Fibroblast of lung (primary cell): Measurements from ENCODE around the gene LPP.

Experiments used
- EZH2 ChIP-seq: IDR thresholded peaks from 2 replicates; pipeline ENCODE4 v1.5.1; 2012; ENCODE audit warnings: low read length, control low read depth, mild to moderate bottlenecking; ENCODE audit errors: missing control alignments
- TF ChIP-seq, protein P1 (sequence below), 2 donors: IDR thresholded peaks in 1 of 2; conservative IDR thresholded peaks in 1 of 2; 1 replicate in 1 of 2; 2 replicates in 1 of 2; pipeline ENCODE4 v1.5.1; 2011 to 2012; ENCODE audit warnings: low read length in 2 of 2, control low read depth in 1 of 2, inconsistent platforms in 1 of 2, low read depth in 1 of 2, mild to moderate bottlenecking in 1 of 2

DNA sequence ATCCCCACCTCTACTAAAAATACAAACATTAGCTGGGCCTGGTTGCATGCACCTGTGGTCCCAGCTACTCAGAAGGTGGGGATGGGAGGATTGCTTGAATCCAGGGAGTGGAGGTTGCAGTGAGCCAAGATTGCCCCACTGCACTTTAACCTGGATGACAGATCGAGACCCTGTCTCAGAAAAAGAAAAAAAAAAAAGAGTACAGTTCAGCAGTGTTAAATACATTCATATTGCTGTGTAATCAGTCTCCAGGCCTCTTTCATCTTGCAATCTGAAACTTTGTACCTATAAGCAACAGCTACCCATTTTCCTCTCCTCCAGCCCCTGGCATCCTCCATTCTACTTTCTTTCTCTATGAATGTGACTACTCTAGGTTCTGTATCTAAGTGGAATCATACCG is 61.2 kb downstream of the LPP start:
- TF ChIP-seq, protein P1, sequence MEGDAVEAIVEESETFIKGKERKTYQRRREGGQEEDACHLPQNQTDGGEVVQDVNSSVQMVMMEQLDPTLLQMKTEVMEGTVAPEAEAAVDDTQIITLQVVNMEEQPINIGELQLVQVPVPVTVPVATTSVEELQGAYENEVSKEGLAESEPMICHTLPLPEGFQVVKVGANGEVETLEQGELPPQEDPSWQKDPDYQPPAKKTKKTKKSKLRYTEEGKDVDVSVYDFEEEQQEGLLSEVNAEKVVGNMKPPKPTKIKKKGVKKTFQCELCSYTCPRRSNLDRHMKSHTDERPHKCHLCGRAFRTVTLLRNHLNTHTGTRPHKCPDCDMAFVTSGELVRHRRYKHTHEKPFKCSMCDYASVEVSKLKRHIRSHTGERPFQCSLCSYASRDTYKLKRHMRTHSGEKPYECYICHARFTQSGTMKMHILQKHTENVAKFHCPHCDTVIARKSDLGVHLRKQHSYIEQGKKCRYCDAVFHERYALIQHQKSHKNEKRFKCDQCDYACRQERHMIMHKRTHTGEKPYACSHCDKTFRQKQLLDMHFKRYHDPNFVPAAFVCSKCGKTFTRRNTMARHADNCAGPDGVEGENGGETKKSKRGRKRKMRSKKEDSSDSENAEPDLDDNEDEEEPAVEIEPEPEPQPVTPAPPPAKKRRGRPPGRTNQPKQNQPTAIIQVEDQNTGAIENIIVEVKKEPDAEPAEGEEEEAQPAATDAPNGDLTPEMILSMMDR (conservative IDR thresholded peaks at IDR 0.05 in 1 of 2, IDR thresholded peaks at IDR 0.05 in 1 of 2; ENCODE audit: low read depth in 1 of 2, low read length in 2 of 2): no peak
- no peak for TF ChIP-seq EZH2
